ENCODE results near the gene ACTL8.

Gene ACTL8, protein sequence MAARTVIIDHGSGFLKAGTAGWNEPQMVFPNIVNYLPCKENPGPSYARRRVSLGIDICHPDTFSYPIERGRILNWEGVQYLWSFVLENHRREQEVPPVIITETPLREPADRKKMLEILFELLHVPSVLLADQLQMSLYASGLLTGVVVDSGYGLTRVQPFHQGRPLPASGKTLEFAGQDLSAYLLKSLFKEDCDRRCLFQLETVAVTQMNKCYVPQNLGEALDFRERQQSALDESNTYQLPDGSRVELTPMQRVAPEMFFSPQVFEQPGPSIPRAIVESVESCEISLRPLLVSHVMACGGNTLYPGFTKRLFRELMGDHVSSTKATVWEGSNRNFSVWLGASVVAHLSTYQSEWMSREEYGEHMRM
- 0 reads per million in 2 experiments for total RNA-seq

DNA sequence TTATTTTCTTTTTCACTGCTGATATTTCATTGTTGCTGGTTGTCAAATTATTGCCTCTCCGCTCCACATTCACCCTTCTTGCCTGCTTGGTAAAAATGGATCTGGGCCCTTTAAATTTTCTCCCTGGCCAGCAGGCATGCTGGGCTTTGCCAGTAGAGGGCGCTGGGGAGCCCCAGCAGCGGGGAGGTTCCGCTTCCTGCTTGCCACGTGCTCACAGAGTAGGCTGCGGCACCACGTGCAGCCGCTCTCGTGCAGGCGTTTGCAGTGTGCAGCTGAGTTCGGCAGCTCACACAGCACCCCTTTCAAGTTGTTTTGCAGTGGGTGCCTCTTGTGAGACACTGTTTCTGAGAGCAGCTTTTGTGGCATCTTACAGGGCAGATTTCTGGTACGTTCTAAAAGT lies at the start of gene ACTL8:
Gene ACTL8 (plus strand): TSS at position 214 of the 400 bp plus-strand sequence. CDS start 67,676 bp downstream, outside the sequence.
- no peak for DNase-seq (ENCODE audit: low read depth)

DNA sequence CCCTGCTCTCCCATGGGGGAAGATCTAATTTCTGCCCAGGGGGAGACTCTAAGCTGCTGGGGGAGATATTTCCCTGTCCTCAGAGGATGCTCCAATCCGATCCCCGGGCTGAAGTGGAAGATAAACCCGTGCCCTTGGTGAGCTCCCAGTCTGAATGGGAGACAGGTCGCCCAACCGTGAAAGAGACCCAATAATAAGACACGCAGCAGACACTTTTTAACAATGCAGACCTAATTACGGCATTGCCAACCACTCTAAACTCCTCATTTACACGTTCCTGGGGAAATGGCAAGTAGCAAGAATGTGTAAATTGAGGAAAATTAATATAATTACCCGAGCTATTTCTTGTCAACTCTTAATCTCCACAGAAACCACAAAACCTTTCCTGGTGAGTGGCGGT lies 48.7 kb upstream of the ACTL8 start:
- DNase-seq (ENCODE audit: low read depth): no peak

DNA sequence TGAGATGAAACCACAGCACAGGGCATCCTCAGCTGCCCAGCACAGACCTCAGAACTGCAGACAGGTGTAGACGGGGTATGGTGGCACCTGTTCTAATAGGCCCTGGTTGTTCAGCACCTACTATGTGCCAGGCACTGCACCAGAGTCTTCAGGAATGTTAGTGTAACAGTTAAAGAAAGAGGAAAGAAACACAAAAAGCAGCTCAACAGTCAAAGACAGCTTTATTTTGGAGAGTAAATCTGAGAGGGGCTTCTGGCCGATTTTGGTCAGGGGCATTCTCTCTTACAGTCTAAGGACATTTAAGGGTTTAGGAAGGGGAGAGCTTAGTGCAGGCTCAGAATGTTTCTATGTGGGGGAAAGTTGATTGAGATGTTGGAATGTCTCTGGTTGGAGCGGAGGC lies 45.2 kb upstream of the ACTL8 start:
- DNase-seq (ENCODE audit: low read depth): no peak

DNA sequence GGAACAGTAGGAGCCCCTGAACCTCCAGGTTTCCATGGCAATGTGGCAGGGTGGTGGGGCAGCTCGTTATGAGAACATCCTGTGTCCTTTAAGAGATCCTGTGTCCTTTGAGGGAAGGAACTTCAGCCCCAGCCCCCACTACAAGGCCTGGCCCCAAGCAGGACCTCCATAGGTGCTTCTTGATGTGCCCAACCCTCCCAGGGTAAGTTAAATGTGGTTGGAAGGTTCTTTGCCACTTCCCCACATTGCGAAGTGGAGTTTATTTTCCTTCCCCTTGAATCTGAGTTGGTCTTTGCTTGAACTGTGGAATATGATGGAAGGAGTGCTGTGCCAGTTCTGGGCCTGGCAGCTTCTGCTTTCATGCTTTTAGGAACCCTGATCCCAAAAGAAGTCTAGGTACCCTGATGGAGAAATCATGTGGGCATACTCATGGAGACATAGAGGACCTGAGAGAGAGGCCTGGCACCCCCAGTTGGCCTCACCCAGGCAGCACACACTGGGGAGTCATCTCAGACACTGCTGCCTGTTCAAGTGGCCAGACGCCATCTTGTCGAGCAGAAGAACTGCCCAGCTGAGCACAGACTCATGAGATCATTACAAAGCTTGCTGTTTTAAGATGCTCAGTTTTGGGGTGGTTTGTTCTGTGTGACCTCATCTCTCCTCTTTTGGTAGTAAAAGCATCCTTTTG lies 44.1 kb upstream of the ACTL8 start:
- no peak for DNase-seq (ENCODE audit: low read depth)

DNA sequence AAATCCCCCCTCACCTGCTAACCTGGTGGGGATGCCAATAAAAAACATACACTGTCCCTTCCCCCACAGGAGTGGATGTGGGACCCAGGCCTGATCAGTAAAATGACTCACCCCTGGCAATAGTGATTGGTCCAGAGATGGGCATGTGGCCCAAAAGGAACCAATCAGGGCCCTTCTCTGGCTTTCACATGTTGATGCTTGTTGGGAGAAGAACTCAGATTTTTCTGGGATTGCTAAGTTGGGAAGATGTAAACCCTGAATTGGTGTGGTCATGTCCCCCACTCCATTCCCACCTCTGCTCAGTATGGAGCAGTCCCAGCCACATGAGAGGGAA lies 43.6 kb upstream of the ACTL8 start:
- DNase-seq (ENCODE audit: low read depth): no peak

DNA sequence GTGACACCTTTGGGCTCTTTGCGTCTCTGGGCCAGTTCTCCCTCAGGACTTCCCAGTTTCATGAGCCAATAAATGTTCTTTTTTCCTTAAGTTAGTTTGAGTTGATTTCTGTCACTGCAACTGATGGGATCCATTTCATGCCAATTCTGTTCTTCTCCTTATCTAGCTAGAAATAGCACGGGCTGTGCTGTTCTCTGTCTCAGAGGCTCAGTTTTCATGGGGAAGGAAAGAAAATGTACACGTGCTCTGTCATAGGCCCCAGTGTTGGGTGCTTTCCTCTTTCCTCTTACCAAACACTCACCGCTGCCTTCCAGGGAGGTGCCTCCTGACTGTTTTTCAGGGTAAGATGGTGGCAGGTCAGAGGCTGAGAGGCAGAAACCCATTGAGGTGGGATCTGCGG lies 43.2 kb upstream of the ACTL8 start:
- no peak for DNase-seq (ENCODE audit: low read depth)

DNA sequence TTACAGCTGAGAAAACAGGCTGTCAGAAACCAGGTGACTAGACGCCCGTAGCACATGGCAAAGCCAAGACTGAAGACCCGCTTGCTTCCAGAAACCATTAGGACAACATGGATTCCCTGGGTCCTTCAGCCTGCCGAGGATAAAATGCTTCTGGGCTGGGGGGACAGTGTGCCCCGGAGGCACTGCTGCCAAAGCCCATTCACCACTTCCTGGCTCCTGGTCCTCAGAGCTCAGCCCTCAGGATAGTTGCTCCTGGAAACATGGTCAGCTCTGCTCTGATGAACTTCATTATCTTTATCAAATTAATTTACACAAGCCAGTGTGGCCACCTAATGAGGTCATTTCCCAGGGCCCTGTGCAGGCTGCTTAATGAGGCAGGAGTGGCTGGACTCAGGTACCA lies 41.1 kb upstream of the ACTL8 start:
- DNase-seq (ENCODE audit: low read depth): no peak

DNA sequence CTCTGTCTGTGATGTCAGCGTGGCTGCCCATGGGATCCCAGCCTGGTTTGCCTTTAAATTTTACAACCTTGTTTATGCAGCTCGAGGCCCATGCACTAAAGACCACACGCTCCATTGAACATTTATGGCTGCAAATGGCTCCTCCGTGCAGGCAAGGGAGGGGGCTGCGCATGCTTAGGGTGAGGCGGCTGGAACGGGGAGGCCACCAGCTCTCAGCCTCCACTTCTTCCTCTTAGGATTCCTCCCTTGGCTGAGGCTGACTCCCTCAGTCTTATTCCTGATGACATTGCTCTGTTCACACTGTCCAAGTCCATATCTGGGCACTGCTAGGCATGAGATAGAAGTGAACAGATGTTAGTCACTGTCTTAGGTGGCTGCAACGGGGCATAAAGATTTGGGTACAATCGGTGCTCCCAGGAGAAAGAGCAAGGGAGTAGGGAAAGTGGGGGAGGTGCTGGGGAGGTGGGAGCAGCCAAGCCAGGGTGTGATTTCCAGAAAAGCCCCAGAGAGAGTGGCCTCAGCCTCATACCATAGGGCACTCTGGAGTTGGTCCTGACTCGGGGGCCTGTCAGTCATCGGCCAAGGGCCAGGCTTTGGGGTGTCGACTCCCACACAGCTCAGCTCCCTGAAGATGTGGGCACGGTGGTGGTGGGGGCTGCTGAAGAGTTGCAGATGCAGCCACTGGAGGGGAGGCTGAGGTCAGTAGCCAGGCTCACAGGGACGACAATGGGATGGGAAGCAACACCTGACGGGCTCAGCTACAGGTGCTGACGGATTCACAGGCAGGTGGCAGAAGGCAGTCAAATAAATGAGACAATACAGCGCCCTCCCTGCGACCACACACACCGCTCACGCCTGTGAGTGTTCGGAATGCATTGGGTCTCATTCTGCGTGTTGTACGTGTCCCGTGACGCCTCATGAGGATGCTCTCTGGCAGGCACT lies 37.3 kb upstream of the ACTL8 start:
- DNase-seq (ENCODE audit: low read depth): no peak

DNA sequence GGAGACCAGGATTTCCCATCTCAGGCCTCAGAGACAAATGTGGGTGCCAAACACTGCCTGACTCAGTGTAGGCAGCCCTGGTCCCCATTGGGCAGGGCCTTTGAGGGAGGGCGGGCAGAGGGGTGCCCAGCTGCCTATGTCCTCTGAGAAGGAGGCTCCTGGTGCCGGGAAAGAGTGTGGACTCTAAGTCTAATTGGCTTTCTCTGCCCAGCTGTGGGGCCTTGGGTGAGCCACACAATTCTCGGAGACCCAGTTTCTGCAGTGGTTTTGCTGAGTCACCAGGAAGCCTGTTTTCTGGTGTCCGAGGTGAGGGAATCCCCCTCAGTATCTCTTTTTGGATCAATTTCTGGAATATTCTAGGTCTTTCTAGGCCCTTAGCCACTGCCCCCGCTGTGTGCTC lies 35.3 kb upstream of the ACTL8 start:
- no peak for DNase-seq (ENCODE audit: low read depth)

DNA sequence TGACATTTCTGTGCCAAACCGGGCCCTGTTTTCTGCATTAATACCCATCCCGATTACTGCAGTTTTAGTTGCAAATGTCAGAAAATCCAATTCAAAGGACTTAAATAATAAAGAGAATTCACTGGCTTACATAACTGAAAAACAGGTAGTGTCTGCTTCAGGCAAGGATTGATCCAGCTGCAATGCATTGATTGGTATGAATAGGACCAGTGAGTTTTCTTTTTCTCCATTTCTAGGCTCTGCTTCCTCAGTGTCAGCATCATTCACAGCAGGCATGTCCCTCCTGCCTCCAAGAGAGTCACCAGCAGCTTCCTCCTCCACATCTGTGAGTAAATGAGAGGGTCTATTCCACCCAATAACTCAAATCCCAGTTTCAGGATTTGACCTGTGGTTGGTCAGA lies 33.7 kb upstream of the ACTL8 start:
- no peak for DNase-seq (ENCODE audit: low read depth)

DNA sequence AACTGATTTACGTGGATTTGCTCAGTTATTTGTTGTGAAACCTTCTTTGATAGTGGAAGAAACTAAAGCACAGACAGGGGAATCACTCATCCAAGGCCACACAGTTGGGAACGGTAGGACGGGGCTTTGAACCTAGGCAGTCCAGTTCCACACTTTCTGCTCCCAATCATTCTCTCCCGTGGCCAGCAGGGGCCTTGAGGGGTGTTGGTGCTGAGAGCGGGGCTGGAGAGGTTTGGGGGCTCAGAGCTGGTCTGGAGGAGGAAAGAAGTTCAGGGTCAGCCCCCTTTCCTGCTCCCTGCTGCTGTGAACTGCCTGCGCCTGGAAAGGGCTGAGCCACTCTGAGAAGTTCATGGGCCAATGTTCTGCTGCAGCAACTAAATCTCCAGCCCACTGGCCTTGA lies 31.4 kb upstream of the ACTL8 start:
- DNase-seq (ENCODE audit: low read depth): no peak

DNA sequence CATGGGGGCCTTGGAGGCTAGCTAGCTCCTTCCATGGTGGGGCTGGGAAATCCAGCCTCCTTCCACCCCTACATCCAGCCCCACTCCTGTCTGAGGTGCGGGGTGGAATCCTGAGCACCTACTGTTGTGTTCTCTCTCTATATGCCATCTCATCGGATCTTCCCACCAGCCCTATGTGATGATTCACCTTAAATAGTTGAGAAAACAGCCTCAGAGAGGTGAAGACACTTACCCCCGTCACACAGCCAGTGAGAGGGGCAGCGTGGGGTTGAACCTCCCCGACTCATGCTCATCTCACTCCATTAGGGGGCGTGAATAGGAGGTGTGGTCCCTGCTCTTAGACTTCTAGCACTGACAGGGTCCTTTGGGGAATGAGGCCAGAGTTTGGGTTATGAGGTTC lies 31.0 kb upstream of the ACTL8 start:
- no peak for DNase-seq (ENCODE audit: low read depth)

DNA sequence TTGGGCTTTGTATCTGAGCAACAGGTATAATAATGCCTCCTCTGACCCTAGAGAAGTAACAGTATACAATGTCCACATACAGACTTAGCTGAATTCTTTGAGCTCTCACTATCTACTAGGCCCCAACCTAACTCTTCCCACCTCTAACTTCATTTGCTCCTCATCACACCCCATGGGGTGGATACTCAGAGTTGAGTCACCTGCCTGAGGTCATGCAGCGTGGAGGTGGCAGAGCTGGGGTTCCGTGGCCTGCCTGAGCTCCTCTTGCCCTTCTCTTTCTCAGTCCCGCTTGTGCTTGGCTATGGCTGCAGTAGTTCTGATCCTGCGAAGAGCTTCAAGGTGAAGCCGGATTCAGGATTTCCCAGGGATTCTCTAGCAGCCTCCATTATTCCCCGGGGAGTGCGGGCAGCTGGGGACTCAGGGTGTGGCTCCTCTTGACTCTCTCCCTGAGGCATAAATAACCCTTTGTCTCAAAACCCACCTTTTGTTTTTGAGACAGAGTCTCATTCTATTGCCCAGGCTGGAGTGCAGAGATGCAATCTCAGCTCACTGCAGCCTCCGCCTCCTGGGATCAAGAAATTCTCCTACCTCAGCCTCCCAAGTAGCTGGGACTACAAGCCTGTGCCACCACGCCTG lies 29.9 kb upstream of the ACTL8 start:
- no peak for DNase-seq (ENCODE audit: low read depth)

DNA sequence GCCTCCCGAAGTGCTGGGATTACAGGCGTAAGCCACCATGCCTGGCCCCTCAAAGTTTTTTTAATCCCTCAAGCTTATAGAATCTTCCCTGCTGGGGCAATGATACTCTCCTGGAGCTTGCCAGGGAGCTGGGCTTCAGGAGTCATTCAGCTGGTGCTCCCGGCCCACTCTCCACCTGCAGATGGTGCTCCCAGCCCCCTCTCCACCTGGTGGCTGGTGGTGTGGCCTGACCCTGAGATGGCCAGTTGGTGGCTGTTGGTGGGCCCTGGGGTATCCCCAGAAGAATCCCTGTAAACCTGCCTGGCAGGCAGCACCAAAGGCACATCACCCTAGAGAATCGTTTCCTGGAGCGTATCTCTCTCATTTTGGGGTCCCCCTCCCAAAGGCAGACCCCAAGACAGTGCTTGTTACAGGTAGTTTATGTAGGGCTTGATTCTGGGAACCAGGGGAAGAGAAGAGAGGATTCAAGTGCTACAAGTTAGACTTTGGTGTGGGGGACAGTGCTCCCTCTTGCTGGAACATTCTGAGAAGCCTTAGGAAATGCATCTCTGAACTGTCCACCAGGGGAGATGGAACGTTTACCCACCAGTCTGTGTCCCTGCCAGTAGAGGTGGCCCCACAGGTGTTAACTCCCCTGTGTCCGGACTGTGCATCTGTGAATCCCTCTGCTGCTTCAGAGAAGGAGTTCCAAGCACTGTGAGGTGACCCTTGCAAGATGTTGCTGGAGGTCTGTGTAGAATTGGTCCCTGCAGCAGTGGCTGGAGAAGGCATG lies 29.1 kb upstream of the ACTL8 start:
- DNase-seq (ENCODE audit: low read depth): no peak

DNA sequence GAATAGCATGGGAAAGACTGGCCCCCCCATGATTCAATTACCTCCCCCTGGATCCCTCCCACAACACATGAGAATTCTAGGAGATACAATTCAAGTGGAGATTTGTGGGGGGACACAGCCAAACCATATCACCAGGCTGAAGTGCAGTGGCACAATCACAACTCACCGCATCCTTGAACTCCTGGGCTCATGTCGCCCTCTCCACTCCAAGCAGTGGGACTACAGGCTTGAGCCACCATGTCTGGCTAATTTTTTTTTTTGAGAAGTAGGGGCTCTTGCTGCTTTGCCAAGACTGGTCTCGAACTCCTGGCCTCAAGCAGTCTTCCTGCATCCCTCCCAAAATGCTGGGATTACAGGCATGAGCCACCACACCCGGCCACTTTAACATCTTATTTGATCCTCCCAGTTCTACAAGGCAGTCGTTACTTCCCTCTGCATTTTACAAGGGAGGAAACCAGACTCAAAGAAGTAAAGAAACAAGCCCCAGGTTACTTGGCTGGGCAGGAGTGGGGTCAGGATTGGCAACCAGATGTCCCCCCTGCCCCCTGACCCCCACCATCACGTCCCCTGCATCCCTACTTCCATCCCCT lies 26.9 kb upstream of the ACTL8 start:
- DNase-seq (ENCODE audit: low read depth): no peak

DNA sequence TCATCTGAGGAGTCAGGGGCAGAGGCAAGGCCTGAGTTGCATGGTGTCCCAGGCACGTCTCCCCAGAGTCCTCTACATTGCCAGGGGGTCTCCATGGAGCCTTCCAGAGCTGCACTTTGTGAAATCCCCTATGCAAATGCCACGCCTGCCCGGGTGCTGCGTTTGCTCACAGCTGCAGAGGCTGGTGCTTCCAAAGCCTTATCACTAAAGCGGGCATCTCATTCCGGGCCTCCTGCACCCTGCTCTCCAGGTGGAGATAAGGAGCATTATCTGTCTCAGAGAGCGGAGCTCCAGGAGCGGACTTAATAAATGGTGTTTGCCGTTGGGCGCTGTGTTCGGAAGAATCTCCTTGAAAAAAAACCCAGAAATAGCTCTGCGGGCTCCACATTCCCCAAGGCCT lies 25.9 kb upstream of the ACTL8 start:
- no peak for DNase-seq (ENCODE audit: low read depth)

DNA sequence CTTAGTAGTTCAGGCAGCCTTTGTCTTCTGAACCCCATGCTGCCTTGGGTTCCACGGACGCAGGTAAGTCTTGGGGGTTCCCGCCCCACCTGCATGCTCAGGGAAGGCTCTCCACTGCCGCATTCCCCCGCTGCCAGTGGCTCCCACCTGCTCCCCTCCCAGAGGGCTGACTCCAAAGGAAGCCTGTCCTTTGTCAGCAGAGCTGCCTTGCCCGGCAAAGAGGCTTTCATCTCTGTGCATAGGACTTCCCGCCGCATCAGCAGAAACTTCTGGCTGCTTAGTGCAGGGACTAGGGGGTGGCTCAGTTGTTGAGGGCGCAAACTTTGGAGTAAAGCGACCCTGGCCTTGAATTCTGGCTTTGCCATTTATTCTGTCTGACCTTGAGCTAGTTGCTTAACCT lies 25.2 kb upstream of the ACTL8 start:
- DNase-seq (ENCODE audit: low read depth): no peak

DNA sequence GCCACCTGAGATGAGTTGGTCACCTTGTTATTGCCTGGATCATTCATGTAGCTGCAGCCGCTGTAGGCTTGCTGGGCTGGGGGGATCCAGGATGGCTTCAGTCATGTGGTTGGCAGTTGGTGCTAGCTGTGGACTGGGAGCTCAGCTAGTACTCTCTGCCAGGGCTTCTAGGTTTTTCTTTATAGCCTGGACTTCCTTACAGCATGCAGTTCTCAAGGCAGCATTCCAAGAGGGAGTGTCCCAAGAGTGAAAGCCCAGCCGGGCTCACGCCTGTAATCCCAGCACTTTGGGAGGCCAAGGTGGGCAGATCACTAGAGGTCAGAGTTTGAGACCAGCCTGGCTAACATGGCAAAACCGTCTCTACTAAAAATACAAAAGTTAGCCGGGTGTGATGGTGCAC lies 23.7 kb upstream of the ACTL8 start:
- no peak for DNase-seq (ENCODE audit: low read depth)

DNA sequence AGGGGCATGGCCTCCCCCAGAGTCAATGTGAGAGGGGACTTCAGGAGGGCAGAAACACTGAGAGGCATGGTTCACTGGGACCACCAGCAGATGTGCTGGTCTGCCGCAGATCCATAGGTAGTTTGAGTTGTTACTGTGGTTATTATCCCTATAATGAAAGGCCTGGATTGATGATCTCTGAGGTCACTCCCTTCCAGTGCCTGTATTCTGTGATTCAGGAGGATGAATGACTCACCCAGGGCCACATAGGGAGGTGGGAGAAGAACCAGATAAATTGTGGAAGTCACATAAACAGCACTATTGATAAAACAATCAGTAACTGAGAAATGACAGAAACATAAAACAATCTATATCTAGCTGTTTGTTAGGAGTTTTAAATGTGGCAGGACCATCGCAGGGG lies 22.7 kb upstream of the ACTL8 start:
- no peak for DNase-seq (ENCODE audit: low read depth)

DNA sequence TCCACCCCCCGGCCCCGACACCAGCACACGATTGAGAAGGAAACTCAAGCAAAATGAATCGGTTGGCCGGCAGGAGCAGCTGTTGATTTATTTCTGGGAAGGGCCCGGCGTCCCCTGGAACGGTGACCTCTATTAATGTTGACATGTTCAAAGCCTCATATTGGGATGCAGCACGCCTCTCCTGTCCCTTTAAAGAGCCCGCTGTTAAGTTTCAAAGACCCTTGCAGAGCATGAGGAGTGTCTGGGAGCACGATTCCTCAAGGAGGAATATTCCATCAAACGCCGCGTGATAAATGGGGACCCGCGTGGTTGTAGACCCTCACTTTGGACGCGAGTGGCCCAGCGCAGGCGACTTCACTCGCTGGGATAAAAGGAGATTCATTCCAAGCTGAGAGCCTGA lies 21.5 kb upstream of the ACTL8 start:
- no peak for DNase-seq (ENCODE audit: low read depth)

DNA sequence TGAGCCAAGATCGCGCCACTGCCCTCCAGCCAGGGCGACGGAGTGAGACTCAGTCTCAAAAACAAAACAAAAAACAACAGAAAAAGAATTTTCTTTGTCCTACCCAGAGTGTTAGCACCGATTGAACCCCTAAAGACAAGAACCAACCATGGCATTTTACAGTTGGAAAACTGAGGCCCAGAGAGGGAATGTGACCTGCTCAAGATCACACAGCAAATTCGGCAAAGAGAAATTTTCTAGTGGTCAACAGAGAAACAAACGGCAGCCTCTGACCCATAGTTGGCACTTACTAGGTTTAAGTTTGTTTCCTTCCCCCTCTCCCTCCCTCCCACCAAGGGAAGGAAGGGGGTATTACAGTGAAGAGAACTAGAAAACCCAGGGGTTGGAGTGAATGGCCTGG lies 20.5 kb upstream of the ACTL8 start:
- DNase-seq (ENCODE audit: low read depth): no peak

Measured in T follicular helper cell (primary cell).